DMS 273 treated with DMSO at 0.1 percent for 48 hours (cell line): ENCODE data around the gene HBA2.
"Not testable (repeated sequence)": the region's sequence is repeated elsewhere in the genome, so short reads cannot be mapped to it uniquely, and the experiment has no call there.

ENCODE experiments used
- DNase-seq: peaks from one replicate; lab custom pipeline; 2025; lab: John Stamatoyannopoulos, UW

The HBA2 gene

DNA sequence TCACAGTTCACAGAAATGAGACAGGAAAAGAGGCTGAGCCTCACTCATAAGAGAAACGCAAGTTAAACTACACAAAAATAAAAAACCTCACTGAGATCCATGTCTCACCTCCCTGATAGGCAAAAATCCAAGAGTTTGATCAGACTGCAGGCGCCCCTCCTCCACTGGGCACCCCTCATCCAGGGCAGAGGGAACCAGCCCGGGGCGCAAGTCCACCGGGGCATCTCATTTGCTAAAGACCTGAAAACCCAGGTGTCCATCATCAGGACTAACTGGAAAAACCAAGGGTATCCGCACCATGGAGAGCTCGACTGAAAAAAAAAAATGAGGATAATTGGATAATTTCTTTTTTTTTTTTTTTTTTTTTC lies 17.7 kb upstream of the HBA2 start:
- DNase-seq = no peak

DNA sequence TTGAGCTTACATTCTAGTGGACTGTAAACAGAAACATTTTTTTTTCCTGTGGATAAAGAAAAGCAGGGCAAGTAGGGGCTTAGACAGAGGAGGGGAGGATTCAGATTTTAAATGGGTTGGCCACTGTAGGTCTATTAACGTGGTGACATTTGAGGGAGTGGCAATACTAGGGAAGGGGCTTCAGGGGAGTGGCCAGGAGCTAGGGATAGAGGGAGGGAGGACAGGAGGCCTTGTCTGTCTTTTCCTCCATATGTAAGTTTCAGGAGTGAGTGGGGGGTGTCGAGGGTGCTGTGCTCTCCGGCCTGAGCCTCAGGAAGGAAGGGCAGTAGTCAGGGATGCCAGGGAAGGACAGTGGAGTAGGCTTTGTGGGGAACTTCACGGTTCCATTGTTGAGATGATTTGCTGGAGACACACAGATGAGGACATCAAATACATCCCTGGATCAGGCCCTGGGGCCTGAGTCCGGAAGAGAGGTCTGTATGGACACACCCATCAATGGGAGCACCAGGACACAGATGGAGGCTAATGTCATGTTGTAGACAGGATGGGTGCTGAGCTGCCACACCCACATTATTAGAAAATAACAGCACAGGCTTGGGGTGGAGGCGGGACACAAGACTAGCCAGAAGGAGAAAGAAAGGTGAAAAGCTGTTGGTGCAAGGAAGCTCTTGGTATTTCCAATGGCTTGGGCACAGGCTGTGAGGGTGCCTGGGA lies 13.4 kb upstream of the HBA2 start:
- DNase-seq = no peak

DNA sequence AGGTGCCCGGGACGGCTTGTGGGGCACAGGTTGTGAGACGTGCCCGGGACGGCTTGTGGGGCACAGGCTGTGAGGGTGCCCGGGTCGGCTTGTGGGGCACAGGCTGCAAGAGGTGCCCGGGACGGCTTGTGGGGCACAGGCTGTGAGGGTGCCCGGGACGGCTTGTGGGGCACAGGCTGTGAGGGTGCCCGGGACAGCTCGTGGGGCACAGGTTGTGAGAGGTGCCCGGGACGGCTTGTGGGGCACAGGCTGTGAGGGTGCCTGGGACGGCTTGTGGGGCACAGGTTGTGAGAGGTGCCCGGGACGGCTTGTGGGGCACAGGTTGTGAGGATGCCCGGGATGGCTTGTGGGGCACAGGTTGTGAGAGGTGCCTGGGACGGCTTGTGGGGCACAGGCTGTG lies 12.4 kb upstream of the HBA2 start:
- not testable (repeated sequence) for DNase-seq

DNA sequence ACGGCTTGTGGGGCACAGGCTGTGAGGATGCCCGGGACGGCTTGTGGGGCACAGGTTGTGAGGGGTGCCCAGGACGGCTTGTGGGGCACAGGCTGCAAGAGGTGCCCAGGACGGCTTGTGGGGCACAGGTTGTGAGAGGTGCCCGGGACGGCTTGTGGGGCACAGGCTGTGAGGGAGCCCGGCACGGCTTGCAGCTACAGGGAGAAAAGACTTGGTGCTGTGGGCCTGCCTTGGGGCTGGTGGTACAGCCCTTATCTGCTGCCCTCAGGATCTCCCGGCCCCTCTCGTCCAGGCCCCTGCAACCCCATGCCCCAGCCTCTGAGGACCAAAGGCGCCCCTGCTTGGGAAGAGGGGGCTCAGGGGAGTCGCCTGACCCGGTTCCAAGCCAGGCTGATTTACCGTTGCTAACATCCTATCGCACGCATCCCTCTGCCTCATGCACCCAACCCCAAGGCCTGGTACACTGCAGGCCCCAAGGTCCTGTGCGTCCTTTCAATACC lies 11.9 kb upstream of the HBA2 start:
- no peak for DNase-seq

DNA sequence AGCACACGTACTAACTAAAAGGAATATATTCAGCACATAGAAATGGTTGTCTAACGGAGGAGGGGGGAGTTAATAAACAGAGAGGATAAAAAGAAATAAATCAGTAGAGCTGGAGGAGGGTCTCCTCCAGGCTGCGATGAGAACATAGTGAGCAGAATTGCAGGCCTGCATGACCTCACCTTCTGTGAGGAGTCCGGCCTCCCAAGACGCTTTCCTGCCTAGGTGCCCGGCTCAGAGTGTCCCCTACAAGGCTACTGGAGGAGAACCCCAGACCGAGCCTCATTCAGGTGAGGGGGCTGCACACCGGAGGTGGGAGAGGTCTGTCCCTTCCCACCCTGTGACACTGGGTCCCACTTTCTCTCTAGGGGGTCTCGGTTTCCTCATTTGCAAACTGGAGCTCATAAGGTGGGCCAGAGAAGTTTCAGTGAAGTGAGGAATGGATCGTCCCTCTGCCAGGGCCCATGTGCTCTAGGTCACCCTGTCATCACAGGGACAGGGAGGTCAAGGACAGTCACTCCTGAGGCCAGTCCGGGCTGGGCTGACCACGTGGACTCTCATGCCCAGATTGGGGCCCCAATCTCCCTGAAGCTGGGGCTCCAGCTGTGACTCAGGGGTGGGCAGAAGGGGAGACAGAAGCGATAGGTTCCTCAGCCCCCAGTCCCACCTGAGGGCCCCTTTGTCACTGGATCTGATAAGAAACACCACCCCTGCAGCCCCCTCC lies 10.2 kb upstream of the HBA2 start:
- no peak for DNase-seq

DNA sequence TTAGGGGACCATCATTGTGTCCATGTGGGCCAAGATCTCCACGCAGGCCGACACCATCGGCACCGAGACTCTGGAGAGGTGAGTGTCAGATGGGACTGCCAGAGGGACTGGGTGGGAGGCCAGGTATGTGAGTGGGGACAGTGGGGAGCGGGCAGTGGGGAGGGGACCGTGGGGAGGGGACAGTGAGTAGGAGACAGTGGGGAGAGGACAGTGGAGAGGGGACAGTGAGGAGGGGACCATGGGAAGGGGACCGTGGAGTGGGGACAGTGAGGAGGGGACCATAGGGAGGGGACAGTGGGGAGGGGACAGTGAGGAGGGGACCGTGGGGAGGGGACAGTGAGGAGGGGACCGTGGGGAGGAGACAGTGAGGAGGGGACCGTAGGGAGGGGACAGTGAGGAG lies 9.5 kb upstream of the HBA2 start:
- not testable (repeated sequence) for DNase-seq

DNA sequence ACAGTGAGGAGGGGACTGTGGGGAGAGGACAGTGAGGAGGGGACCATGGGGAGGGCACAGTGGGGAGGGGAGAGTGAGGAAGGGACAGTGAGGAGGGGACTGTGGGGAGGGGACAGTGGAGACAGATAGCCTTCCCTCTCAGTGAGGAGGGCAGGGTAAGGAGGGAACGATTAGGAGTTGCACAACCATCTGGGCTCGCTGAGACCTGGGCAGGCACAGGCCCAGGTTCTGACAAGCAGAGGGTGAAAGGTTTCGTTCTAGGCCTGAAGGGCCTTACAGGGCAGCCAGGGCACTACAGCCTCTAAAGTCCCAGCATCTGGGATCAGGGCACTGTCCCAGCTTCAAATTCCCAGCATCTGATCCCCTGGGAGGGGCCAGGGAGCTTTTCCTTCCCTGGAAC lies 9.0 kb upstream of the HBA2 start:
- not testable (repeated sequence) for DNase-seq

DNA sequence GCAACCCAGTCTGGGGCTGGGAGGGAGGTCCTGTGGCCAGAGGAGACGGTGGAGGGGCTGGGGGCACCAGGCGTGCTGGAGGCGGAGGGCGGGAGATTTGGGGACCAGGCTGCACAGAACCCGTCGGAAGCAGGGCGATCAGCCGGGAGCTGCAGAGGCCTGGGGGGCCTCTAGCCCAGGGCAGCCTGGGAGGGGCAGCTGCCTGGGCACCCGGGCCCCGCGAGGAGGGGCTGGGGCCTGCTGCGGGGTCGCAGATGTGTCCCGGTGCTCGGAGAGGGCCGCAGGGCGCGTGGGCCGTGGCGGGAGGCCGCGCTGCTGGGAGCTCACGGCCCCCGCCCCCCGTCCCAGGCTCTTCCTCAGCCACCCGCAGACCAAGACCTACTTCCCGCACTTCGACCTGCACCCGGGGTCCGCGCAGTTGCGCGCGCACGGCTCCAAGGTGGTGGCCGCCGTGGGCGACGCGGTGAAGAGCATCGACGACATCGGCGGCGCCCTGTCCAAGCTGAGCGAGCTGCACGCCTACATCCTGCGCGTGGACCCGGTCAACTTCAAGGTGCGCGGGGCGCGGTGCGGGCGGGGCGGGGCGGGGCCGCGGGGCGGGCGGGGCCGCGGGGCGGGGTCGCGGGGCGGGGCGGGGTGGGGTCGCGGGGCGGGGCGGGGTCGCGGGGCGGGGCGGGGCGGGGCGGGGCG lies 8.4 kb upstream of the HBA2 start:
- DNase-seq = not testable (repeated sequence)

DNA sequence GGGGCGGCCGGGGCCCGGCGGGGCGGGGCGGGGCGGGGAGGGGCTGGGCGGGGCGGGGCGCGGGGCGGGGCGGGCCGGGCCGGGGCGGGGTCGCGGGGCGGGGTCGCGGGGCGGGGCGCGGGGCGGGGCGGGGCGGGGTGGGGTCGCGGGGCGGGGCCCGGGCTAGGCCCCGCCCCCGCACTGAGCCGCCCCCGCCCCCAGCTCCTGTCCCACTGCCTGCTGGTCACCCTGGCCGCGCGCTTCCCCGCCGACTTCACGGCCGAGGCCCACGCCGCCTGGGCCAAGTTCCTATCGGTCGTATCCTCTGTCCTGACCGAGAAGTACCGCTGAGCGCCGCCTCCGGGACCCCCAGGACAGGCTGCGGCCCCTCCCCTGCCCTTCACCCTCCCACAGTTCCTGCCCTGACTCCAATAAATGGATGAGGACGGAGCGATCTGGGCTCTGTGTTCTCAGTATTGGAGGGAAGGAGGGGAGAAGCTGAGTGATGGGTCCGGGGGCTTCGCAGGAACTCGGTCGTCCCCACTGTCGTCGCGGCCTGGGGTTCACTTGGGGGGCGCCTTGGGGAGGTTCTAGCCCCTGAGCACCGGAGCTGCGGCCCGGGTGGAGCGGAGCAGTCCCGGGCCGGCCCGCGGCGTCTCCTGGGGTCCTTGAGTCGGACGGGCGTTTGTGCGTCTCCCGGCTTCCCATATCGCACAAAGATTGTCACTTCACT lies 7.7 kb upstream of the HBA2 start:
- DNase-seq = no peak

DNA sequence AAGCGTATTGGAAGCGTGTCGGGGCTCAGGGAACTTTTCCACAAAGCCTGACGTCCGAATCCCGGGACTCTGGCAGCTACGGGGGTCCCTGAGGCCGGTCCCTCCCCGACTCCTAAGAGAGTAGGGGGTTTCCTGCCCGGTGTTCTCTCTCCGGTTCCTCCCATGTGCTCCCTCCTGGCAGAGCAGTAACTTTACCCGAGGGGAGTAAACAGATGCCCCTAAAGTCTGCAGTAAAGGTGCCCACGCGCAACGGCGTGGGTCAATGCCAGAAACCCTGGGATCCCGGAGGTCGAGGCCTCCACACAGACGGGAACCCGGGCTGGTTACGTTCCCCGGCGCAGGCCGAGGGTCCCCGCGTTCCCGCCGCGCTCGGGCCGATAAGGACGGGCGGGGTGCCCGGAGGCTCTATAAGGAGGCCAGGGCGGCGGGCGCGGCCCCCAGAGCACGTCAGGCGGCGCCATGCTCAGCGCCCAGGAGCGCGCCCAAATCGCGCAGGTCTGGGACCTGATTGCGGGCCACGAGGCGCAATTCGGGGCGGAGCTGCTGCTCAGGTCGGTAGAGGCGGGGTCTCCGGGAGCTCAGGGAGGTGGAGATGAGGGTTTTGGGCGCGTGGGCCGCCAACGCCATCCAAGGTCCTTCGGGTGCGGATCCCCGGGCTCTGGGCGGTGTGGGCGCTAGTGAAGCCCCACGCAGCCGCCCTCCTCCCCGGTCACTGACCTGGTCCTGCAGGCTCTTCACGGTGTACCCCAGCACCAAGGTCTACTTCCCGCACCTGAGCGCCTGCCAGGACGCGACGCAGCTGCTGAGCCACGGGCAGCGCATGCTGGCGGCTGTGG lies 6.9 kb upstream of the HBA2 start, which contains the start of gene HBM:
TSS of gene HBM (plus strand) at position 440 of the 836 bp plus-strand sequence. CDS start at position 460, 20 bp downstream.
- no peak for DNase-seq

DNA sequence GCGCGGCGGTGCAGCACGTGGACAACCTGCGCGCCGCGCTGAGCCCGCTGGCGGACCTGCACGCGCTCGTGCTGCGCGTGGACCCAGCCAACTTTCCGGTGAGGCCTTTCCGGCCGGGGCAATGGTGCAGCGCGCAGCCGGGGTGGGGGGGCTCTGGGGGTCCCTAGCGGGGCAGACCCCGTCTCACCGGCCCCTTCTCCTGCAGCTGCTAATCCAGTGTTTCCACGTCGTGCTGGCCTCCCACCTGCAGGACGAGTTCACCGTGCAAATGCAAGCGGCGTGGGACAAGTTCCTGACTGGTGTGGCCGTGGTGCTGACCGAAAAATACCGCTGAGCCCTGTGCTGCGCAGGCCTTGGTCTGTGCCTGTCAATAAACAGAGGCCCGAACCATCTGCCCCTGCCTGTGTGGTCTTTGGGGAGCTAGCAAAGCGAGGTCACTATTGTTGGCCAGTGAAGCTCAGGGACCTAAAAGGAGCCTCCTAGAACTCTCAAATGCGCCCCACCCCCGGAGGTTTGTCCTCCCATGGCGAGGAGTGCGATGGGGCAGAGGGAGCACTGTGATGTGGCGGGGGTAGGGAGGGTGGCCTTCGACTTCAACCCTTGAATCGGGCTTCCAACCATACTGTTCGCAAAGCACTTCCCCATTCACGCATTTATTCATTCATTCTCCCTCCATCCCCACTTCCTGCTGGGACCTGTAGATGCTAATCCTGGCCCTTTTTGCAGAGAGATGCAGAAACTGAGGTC lies 6.1 kb upstream of the HBA2 start:
- DNase-seq = no peak

DNA sequence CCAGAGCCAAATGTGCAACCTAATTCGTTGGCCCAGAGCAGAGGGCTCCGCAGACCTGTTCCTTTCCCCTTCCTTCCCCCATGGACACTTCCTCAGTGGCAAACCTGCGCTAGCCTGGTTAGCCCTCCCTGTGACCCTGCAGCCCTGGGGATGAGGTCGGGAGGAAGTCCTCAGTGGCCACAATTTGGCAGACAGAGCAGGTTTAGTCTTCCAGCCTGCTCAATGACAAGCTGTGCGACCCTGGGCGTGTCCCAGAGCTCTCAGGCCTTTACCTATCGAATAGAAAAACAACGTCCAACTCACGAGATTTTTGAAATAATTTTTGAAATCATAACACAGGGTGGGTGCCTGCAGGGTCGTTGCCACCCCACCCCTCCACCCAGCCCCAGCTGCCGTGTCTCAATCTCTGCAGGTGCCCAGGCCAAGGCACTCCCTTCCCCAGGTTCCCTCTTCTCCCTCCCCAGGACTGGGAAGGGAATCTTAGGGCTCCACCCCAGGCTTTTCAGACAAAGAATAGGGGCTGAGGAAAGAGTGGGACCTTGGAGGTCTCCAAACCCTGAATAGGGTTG lies 5.5 kb upstream of the HBA2 start:
- DNase-seq = no peak

DNA sequence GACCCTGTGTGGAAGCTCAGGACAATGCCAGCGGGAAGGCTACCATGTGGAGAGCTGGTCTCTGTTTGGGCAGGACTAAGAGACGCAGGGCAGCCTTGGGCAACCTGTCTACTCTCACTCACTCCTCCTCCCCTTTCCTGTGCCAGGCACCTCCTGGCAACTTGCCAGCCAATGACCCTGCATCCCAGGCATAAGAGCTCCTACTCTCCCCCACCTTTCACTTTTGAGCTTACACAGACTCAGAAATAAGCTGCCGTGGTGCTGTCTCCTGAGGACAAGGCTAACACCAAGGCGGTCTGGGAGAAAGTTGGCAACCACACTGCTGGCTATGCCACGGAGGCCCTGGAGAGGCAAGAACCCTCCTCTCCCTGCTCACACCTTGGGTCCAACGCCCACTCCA lies 4.3 kb upstream of the HBA2 start:
- no peak for DNase-seq

DNA sequence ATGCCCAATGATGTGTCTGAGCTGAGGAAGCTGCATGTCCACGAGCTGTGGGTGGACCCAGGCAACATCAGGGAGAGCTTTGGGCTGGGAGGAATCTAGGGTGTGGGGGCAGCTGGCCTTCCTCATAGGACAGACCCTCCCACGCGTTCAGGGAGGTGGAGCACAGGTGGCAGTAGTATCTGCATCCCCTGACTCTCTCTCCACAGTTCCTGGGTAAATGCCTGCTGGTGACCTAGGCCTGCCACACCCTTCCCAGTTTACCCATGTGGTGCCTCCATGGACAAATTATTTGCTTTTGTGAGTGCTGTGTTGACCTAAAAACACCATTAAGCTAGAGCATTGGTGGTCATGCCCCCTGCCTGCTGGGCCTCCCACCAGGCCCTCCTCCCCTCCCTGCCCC lies 3.7 kb upstream of the HBA2 start:
- DNase-seq = no peak

DNA sequence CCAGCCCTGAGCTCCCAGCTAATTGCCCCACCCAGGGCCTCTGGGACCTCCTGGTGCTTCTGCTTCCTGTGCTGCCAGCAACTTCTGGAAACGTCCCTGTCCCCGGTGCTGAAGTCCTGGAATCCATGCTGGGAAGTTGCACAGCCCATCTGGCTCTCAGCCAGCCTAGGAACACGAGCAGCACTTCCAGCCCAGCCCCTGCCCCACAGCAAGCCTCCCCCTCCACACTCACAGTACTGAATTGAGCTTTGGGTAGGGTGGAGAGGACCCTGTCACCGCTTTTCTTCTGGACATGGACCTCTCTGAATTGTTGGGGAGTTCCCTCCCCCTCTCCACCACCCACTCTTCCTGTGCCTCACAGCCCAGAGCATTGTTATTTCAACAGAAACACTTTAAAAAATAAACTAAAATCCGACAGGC lies 2.6 kb upstream of the HBA2 start:
- not testable (repeated sequence) for DNase-seq

DNA sequence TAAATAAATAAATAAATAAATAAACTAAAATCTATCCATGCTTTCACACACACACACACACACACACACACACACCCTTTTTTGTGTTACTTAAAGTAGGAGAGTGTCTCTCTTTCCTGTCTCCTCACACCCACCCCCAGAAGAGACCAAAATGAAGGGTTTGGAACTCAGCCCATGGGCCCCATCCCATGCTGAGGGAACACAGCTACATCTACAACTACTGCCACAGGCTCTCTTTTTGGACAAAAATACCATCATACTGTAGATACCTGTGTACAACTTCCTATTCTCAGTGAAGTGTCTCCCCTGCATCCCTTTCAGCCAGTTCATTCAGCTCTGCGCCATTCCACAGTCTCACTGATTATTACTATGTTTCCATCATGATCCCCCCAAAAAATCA lies 1.9 kb upstream of the HBA2 start:
- DNase-seq = no peak

DNA sequence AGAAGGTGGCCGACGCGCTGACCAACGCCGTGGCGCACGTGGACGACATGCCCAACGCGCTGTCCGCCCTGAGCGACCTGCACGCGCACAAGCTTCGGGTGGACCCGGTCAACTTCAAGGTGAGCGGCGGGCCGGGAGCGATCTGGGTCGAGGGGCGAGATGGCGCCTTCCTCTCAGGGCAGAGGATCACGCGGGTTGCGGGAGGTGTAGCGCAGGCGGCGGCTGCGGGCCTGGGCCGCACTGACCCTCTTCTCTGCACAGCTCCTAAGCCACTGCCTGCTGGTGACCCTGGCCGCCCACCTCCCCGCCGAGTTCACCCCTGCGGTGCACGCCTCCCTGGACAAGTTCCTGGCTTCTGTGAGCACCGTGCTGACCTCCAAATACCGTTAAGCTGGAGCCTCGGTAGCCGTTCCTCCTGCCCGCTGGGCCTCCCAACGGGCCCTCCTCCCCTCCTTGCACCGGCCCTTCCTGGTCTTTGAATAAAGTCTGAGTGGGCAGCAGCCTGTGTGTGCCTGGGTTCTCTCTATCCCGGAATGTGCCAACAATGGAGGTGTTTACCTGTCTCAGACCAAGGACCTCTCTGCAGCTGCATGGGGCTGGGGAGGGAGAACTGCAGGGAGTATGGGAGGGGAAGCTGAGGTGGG lies 657 bp downstream of the HBA2 start:
- not testable (repeated sequence) for DNase-seq

DNA sequence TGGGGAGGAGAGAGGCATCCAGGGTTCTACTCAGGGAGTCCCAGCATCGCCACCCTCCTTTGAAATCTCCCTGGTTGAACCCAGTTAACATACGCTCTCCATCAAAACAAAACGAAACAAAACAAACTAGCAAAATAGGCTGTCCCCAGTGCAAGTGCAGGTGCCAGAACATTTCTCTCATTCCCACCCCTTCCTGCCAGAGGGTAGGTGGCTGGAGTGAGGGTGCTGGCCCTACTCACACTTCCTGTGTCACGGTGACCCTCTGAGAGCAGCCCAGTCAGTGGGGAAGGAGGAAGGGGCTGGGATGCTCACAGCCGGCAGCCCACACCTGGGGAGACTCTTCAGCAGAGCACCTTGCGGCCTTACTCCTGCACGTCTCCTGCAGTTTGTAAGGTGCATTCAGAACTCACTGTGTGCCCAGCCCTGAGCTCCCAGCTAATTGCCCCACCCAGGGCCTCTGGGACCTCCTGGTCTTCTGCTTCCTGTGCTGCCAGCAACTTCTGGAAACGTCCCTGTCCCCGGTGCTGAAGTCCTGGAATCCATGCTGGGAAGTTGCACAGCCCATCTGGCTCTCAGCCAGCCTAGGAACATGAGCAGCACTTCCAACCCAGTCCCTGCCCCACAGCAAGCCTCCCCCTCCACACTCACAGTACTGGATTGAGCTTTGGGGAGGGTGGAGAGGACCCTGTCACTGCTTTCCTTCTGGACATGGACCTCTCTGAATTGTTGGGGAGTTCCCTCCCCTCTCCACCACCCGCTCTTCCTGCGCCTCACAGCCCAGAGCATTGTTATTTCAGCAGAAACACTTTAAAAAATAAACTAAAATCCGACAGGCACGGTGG lies 1.5 kb downstream of the HBA2 start:
- not testable (repeated sequence) for DNase-seq
